HG03521 (cell line): Measurements from ENCODE around the gene ARHGAP26.
A peak's percentile ranks its signal among the peaks of the same experiment; 100 is the strongest.

Source experiments
- ATAC-seq: cut with Tn5 transposase; IDR thresholded peaks from one replicate; pipeline ENCODE4 v1.9.1; 2021; ENCODE audit warnings: mild to moderate bottlenecking, moderate library complexity; ENCODE audit not compliant: unreplicated experiment

The ARHGAP26 gene

DNA sequence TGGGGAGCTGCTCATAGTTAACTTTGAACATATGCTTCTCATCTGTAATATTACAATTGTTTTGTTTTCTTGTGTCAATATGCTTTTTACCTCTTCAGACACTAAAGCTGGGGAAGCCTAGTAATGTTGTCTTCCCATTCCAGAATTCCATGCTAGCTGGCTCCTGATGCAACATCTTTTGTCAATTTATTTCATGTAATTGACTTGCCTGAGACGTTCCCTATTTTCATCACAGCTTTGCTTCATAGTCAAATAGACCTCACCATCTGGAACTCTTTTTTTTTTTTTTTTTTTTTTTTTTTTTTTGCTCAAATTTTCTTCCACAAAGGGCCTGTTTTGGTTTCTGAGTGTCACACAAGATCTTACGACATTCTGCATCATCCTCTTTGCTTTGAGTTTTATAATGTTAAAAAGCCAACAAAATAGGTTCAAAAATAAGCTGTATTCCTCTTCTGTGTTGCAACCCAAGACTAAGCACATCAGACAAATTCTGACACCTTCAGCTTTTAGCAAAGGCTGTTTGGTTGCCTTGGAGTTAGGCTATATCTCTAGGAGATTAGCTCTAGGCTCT, 398.1 kb downstream of the ARHGAP26 start:
- no peak for ATAC-seq

- ATAC-seq = no peak
These were observed 399.0 kb downstream of the ARHGAP26 start for GRCh38 chr5:143168921-143169810.

- ATAC-seq = no peak
These were observed 399.9 kb downstream of the ARHGAP26 start for GRCh38 chr5:143170104-143170503.

- no peak for ATAC-seq
These were observed 400.8 kb downstream of the ARHGAP26 start for GRCh38 chr5:143170977-143171376.

GRCh38 chr5:143172739-143173138, 402.6 kb downstream of the ARHGAP26 start:
- no peak for ATAC-seq

DNA sequence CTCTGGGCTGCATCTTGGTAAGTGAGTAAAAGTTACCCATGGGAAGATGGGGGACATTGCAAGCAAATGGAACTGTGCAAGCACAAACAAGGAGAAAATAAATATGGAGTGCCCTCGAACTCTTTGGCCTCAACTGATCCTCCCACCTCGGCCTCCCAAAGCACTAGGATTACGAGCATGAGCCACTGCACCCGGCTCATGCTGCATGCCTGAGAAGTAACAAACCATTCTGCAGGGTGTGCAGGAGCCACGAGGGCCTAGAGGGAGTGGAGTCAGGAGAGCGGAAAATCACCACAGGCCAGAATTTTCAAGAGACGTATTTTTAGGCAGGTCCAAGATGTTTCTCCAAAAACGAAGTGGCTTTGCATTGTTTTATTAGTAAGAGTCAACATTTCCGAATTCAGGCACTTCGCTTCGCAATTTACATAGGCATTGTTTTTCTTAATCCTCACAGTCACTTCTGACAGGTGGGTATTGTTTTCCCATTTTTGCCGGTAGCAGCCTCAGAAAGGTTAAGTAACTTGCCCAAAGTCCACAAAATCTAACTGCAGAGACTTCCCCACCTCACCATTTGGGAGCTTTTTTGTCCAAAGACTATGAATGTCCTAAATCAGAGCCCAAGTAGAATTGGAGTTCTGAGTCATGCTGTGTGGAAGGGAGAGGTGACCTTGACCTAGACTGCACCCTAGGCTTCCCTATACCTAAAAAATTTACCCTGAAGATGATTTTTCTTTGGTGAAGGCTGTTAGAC, 403.1 kb downstream of the ARHGAP26 start:
- no peak for ATAC-seq

DNA sequence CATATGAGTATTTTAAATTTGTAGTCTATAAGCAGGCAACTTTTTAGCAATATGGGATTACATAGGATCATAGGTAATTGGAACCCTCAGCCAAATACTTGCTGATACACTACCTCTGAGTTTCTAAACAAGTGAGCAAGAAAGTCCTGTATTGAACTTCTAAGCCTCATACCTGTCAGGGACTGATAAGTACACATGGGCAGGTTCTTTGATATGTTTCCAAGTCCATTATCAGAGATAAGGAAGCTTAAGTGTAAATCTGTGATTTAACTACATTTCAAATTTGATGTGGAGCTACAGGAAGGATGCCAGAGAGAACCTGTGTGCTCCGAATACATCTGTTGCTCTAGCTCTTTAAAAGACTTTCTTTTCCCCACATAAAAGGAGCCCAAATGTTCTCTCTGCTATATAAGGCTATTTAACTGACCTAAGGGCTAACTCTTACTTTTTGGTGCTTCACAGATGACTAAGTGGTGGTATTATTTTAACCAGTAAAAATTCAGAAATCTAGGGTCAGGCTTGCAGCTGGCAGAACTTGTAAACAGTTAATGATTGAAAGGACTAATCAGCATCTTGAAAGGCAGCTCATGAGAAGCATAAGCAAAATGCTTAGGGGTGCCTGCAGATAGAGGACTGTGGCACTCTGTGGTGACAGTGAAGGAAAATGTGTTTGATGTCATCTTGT, 404.7 kb downstream of the ARHGAP26 start:
- peak; percentile 81 for ATAC-seq

DNA sequence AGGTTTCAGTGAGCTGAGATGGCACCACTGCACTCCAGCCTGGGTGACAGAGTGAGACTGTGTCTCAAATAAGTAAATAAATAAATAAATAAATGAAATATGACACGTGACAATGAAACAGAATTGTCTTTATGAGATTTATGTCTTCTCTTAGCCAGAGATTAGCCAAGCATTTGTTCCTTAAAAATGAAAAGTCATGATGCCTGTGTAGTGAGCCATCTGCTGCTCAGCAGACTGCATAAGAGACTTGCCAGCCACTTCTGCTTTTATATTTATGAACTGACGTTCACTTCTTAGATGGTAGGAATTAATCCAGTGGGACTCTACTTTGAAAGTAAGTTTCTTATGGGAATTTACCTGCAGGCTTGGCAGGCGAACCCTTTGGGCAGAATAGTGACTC, 405.9 kb downstream of the ARHGAP26 start:
- no peak for ATAC-seq

DNA sequence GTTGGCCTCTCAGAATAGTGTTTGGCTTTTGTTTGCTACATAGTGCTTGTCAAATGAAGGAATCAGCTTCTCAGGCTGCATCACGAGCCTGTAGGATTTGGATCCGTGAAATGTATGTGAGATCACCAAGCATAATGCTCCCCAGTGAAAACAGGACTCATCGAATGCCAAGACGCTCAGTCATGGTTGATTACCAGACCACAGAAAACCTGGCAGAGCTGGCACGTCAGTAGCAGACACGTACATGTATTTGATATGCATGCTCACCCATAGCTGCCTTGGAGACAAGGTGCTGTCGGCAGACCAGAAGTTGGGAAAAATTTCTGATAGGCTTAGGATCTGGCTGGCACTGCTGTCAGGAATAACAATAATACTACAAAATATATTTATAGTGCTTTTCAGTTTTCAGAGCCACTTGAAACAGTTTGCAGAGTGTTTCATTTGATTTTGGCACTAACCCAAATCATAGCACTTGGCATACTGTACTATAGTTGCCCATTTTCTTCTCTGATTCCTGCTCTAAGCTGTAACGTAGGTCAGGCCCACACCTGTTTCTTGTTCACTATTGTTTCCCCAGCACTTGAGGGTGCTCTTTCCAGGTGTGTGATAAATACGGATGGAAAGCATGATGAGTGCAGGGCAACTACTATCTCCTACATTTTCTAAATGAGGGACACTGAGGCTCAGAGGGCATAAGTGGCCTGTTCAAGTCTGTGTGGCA, 407.2 kb downstream of the ARHGAP26 start:
- ATAC-seq = no peak

DNA sequence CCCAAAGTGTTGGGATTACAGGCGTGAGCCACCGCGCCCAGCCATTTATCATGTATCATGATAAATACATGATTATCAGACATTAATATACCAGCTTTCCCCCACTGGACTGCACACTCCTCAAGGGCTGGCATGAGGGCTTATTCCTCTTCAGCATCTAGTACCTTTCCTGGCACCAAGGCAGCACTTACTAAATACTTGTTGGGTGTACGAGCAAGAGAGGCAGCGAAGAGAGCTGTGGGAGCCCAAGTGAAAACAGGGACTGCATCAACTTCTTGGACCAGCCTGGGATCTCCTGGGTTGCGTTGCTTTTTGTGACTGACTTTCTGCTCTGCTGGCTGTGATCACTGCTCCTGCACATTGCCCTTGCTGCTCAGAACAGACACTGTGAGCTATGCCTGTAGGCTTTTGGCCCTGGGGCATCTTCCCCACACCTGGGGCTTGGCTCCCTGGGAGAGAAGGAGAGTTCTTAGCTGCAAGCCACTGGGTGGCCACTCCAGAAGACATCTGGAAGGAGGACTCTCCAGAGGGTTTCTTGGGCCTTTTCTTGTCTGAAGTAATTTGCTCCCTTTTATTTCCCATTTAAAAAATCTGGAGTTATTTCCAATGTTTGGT, 409.1 kb downstream of the ARHGAP26 start:
- no peak for ATAC-seq

DNA sequence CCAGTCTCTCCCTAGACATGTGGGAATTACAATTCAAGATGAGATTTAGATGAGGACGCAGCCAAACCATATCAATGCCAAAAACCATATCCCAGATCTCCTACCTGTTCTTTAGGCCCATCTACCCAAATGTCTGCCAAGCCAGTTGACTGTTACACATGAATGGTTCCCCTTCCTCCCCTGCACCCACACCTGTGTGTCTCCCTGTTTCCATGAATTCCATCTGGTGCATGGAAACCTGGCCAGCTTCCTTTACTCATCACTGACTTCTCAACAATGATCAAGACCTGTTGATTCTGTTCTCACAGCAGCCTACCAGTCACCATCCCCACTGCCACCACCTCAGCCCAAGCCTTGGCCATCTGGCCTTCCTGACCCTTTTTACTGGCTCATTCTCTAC, 410.6 kb downstream of the ARHGAP26 start:
- no peak for ATAC-seq

DNA sequence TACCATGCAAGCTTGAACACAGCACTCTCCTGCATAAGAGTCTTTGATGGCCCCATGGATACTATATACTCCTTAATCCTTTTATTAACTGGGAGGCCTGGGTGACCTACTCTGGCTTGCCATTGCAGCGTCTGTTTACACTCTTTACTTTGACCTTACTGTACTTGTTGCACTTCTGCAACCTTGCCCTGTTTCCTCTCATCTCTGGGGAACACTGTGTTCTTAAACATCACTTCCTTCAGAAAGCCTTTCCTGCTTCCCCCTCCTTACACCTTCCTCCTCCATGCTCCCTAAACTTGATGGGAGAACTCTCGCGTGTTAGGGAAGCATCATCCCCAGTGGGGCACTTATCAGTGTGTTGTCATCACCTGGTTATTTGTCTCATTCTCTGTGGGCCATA, 411.0 kb downstream of the ARHGAP26 start:
- no peak for ATAC-seq

DNA sequence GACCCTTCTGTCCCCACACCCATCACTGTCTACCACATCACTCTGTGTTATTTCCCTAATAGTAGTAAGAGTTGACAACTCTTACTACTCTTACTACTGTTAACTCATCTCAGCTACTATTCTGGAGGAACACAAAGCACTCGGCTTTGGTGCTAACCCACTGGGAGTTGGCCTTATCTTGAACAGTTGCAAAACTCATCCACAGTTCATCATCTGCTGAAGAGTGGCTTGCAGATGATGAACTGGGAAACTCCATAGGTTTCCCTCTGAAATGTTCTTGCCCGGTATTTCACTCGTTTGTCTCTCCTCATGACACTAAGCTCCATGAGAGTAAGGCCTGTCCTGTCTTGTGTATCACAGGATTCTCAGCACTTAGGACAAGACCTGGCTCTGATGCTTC, 411.9 kb downstream of the ARHGAP26 start:
- no peak for ATAC-seq

DNA sequence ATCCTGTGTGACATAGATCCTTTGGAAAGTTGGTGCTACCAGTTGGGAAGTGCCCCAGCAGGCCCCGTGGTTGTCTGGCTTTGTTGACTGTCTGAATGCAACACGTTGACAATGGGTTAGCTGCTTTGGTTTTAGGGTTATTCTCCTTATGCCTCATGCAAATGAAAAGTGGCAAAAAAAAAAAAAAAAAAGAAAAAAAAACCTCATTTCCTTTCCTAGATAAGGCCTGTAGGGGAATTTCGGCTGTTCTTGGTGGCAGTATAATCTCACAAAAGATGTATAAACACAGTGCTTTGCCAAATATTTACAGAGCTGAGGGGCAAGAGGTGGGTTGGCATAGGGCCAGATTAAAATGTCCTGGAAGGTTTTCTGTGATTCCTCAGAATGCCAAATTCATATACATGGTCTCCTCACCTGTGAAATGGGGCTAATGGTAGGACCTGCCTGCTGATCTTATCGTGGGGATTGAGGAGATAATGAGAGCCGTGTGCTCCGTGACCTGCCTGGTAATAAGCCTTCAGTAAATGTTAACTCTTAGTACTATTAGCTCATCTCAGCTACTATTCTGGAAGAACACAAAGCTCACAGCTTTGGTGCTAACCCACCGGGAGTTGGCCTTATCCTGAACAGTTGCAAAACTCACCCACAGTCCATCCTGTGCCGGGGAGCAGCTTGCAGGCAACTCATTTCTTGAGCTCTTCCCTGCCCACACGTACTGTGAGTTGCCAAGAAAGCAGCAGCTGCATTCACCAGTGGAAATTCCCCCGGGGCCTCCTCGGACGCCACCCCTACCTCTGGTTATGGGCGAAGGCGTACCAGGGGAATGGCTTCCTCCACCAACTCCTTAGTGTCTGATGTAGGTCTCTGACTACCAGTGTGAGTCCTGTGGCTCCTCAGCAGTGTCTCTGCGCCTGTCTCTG, 413.0 kb downstream of the ARHGAP26 start:
- ATAC-seq = peak; percentile 51

- no peak for ATAC-seq
These were observed 413.8 kb downstream of the ARHGAP26 start for GRCh38 chr5:143183989-143184388.

GRCh38 chr5:143186623-143187022, 416.4 kb downstream of the ARHGAP26 start:
- ATAC-seq = no peak

DNA sequence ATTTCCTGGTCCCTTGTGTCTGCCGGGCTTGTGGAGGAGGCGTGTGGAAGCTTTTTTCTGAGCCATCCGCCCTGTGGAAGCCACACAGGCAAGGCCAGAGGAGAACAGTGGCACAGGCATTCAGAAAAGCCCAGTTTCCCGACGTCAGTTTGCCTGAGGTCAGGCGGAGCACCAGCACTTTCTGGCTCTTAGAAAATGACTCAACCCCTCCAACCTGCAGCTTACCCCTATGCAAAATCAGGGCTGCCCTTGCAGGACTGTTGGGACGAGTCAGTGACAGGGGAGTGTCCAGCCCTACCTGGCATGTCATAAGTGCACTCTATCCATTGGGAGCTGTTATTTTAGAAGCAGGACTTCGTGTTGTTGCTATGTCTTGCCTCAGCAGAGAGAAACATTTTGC, 417.3 kb downstream of the ARHGAP26 start:
- no peak for ATAC-seq

DNA sequence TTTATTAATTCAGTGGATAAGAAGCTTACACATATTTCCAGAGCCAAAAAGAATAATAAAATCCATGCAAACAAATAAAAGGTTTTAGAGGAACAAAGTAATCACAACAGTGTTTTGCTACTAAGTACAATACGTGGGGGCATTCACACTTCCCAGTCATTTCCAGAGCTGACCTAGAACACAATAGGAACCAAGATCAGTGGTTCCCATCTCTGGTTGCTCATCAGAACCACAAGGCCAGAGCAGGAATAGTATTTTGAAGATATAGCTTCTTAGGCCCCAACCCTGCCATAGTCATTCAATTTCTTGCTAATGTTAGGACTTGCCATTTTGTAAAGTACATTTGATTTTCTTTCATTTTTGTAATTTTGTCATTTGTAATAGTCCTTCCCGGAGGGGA, 417.9 kb downstream of the ARHGAP26 start:
- no peak for ATAC-seq

- ATAC-seq = no peak
These were observed 418.5 kb downstream of the ARHGAP26 start for GRCh38 chr5:143188692-143189091.
